NCI-H2196 treated with DMSO at 0.1 percent for 48 hours (cell line): Measurements from ENCODE around the gene GPR35.
"Not testable (repeated sequence)": the region's sequence is repeated elsewhere in the genome, so short reads cannot be mapped to it uniquely, and the experiment has no call there.

Experiments used
- DNase-seq: peaks from one replicate; lab custom pipeline; 2025; ENCODE audit not compliant: unreplicated experiment; lab: John Stamatoyannopoulos, UW

Gene GPR35

GRCh38 chr2:240602266-240603050 lies 22.8 kb upstream of the GPR35 start:
- DNase-seq = no peak

- no peak for DNase-seq
These were observed 22.0 kb upstream of the GPR35 start for GRCh38 chr2:240603081-240603835.

GRCh38 chr2:240603846-240604245 lies 21.4 kb upstream of the GPR35 start:
- no peak for DNase-seq

- peak; percentile 80 for DNase-seq
These were observed 20.9 kb upstream of the GPR35 start for GRCh38 chr2:240604291-240604938.

GRCh38 chr2:240604939-240605716 lies 20.2 kb upstream of the GPR35 start:
- no peak for DNase-seq

GRCh38 chr2:240605867-240606743 lies 19.2 kb upstream of the GPR35 start:
- no peak for DNase-seq

GRCh38 chr2:240611601-240612210 lies 13.6 kb upstream of the GPR35 start:
- no peak for DNase-seq

GRCh38 chr2:240613781-240614180 lies 11.5 kb upstream of the GPR35 start:
- DNase-seq = no peak

- no peak for DNase-seq
These were observed 10.9 kb upstream of the GPR35 start for GRCh38 chr2:240614391-240614790.

GRCh38 chr2:240615396-240615795 lies 9.9 kb upstream of the GPR35 start:
- DNase-seq = no peak

- DNase-seq = no peak
These were observed 9.3 kb upstream of the GPR35 start for GRCh38 chr2:240615820-240616547.

- not testable (repeated sequence) for DNase-seq
These were observed 8.2 kb upstream of the GPR35 start for GRCh38 chr2:240616860-240617666.

GRCh38 chr2:240618776-240619175 lies 6.5 kb upstream of the GPR35 start:
- DNase-seq = no peak

GRCh38 chr2:240619506-240620148 lies 5.7 kb upstream of the GPR35 start:
- DNase-seq = no peak

- DNase-seq = no peak
These were observed 5.0 kb upstream of the GPR35 start for GRCh38 chr2:240620149-240620731.

GRCh38 chr2:240620859-240621258 lies 4.4 kb upstream of the GPR35 start:
- no peak for DNase-seq

- DNase-seq = no peak
These were observed 3.2 kb upstream of the GPR35 start for GRCh38 chr2:240622060-240622411.
